Measurements from ENCODE around the gene TRAF3IP1.

DNA sequence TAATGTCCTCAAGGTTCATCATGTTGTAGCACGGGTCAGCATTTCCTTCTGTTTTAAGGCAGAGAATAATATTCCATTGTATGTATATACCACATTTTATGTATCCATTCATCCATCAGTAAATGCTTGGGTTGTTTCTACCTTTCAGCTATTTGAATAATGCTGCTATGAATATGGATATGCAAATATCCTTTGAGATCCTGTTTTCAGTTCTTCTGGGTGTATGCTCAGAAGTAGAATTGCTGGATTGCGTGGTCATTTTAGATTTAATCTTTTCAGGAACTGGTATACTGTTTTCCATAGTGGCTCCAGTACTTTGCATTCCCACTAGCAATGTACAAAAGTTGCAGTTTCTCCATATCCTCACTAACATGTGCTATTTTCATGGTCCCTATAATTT lies 93.0 kb downstream of the TRAF3IP1 start:
- TF ChIP-seq, protein P1, sequence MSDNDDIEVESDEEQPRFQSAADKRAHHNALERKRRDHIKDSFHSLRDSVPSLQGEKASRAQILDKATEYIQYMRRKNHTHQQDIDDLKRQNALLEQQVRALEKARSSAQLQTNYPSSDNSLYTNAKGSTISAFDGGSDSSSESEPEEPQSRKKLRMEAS (IDR thresholded peaks at IDR 0.05), result no peak
- TF ChIP-seq YY1 (IDR thresholded peaks at IDR 0.05), result no peak

All from liver (tissue), 1 donor.